ENCODE measurements around the gene LGALS9C.
"Not testable (repeated sequence)": the region's sequence is repeated elsewhere in the genome, so short reads cannot be mapped to it uniquely, and the experiment has no call there.

LGALS9C gene

GRCh38 chr17:18478362-18478761, 1.8 kb downstream of the LGALS9C start:
- DNase-seq (ENCODE audit: low read depth in 2 of 3, low spot score in 2 of 3): not testable (repeated sequence)

- not testable (repeated sequence) for DNase-seq (ENCODE audit: low read depth in 2 of 3, low spot score in 2 of 3)
These were observed 2.5 kb downstream of the LGALS9C start for GRCh38 chr17:18478977-18479595.

- DNase-seq (ENCODE audit: low read depth in 2 of 3, low spot score in 2 of 3): not testable (repeated sequence)
These were observed 5.2 kb downstream of the LGALS9C start for GRCh38 chr17:18481775-18482174.

DNA sequence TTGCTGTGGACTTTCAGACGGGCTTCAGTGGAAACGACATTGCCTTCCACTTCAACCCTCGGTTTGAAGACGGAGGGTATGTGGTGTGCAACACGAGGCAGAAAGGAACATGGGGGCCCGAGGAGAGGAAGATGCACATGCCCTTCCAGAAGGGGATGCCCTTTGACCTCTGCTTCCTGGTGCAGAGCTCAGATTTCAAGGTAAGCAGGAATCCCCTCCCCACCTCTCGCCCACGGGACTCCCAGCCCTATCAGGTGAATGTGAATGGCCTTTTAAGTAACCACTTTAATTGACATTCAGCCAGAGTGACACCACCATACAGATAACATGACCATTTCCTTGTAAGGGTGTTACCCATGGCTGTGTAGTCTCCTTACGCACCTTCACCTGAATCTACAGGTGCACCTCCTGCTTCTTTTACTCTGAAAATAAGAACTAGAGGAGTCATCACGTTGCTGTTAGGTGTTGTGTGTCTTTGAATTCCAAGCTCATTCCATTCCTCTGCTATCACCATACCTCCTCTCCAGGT, 9.4 kb downstream of the LGALS9C start:
- not testable (repeated sequence) for DNase-seq (ENCODE audit: low read depth in 2 of 3, low spot score in 2 of 3)

GRCh38 chr17:18487633-18488032, 11.0 kb downstream of the LGALS9C start:
- DNase-seq (ENCODE audit: low read depth in 2 of 3, low spot score in 2 of 3): not testable (repeated sequence)

DNA sequence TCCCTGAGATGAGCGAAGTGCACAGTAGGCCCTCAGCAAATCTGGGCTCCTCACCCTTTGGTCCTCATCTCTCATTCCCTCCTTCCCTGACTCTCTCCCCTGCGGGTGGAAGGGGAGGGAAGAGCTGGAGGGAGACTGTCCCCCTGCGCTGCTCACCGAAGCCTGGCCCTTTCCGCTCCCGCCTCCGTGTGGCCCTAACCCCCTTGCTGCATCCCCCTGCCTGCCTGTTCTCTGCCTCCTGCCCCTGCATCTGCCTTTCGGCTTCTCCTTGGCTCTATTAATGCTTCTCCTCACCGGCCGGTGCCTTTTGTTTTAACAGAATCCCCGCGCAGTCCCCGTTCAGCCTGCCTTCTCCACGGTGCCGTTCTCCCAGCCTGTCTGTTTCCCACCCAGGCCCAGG, 12.0 kb downstream of the LGALS9C start:
- not testable (repeated sequence) for DNase-seq (ENCODE audit: low read depth in 2 of 3, low spot score in 2 of 3)

GRCh38 chr17:18490016-18490415, 13.4 kb downstream of the LGALS9C start:
- DNase-seq (ENCODE audit: low read depth in 2 of 3, low spot score in 2 of 3): not testable (repeated sequence)

GRCh38 chr17:18492712-18493480, 16.3 kb downstream of the LGALS9C start:
- DNase-seq (ENCODE audit: low read depth in 2 of 3, low spot score in 2 of 3): not testable (repeated sequence)

DNA sequence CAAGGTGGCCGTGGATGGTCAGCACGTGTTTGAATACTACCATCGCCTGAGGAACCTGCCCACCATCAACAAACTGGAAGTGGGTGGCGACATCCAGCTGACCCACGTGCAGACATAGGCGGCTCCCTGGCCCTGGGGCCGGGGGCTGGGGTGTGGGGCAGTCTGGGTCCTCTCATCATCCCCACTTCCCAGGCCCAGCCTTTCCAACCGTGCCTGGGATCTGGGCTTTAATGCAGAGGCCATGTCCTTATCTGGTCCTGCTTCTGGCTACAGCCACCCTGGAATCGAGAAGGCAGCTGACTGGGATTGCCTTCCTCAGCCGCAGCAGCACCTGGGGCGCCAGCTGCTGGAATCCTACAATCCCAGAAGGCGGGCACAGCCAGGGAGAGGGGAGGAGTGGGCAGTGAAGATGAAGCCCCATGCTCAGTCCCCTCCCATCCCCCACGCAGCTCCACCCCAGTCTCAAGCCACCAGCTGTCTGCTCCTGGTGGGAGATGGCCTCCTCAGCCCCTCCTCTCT, 17.7 kb downstream of the LGALS9C start:
- not testable (repeated sequence) for DNase-seq (ENCODE audit: low read depth in 2 of 3, low spot score in 2 of 3)

DNA sequence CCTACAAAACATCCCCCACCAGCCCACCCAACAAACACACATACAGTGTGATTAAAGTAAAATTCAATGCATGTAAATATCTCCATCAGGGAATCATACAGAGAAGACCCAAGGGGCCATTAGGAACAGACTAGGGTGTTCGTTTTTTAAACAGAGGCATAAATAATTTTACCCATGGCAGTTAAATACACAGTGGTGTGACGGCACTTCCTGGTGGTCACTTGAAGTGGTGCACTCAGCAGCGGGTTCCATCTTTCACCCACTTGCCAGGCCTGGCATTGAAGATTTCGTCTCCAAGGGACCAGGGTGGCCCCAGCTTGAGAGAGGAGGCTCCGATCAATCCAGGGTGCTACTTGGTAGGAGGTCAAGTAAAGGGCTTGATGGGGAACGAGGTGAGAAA, 20.5 kb downstream of the LGALS9C start:
- not testable (repeated sequence) for DNase-seq (ENCODE audit: low read depth in 2 of 3, low spot score in 2 of 3)

DNA sequence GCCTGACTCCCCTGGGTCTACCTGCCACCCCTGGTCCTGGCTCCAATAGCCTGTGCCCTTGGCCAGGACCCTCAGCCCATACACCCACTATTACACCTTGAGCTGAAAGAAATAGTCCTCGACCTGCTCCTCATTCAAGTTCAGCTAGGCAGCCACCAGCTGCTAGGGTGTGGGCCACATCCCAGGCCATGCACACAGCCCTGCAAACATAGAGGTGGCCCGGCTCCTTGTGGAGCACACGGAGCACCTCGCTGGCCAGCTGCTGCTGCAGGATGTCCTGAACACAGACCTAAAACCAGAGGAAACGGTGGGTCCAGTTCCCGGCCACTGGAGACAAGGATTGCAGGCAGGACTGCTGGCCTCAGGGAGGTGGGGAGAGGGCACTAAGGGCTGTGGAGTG, 22.5 kb downstream of the LGALS9C start:
- DNase-seq (ENCODE audit: low read depth in 2 of 3, low spot score in 2 of 3): not testable (repeated sequence)

GRCh38 chr17:18499756-18500155, 23.2 kb downstream of the LGALS9C start:
- DNase-seq (ENCODE audit: low read depth in 2 of 3, low spot score in 2 of 3): not testable (repeated sequence)

DNA sequence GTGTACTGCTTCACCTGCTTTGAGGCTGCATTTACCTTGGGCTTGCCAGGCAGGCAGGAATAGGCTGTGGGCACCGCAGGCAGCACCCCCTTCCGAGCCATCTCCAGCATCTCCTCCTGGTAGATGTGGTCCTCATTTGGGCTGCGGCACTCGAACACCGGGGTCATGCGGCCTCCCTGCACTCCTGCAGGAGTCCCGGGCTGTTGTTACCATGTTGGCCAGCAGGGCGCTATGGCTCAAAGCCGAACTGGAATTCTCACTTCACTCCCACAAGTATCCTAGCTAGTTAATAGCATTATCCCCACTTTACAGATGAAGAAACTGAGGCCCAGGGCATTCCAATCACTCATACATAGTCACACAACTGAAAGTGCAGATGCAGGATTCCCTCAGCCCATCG, 23.7 kb downstream of the LGALS9C start:
- not testable (repeated sequence) for DNase-seq (ENCODE audit: low read depth in 2 of 3, low spot score in 2 of 3)

GRCh38 chr17:18500816-18501215, 24.2 kb downstream of the LGALS9C start:
- not testable (repeated sequence) for DNase-seq (ENCODE audit: low read depth in 2 of 3, low spot score in 2 of 3)

- DNase-seq (ENCODE audit: low read depth in 2 of 3, low spot score in 2 of 3): not testable (repeated sequence)
These were observed 26.6 kb downstream of the LGALS9C start for GRCh38 chr17:18503221-18503620.

- DNase-seq (ENCODE audit: low read depth in 2 of 3, low spot score in 2 of 3): not testable (repeated sequence)
These were observed 31.1 kb downstream of the LGALS9C start for GRCh38 chr17:18507729-18508128.

DNA sequence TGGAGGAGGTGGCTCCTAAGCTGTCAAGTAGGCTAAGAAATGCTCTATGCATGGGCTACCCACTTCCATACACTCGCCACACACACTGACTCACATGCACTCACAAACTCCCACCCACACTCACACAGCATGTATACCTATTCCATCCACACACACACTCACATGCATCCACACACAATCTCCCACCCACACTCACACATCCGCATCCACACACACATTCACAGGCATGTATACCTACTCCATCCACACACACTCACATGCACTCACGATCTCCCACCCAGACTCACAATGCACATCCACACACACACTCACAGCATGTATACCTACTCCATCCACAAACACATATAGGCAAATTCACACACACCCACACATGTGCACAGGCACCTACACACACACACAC, 32.1 kb downstream of the LGALS9C start:
- DNase-seq (ENCODE audit: low read depth in 2 of 3, low spot score in 2 of 3): not testable (repeated sequence)

DNA sequence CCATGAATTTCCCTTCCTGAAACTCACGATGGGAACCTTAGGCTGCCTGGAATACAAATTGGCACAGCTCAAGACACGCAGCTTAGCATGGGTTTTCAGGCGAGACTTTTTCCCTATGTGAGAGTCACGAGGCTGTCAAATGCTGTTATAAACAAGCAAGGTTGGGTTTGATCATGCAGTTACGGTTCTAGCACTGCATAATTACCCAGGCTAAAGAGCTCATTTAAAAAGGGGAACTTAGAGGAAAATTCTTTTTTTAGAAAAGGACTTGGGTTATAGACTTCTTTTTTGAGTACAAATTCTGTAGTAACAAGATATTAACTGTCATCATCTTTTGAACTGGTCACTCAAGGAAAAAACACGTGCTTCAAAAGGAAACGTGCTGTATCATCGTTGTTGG, 44.5 kb downstream of the LGALS9C start:
- DNase-seq (ENCODE audit: low read depth in 2 of 3, low spot score in 2 of 3): not testable (repeated sequence)

DNA sequence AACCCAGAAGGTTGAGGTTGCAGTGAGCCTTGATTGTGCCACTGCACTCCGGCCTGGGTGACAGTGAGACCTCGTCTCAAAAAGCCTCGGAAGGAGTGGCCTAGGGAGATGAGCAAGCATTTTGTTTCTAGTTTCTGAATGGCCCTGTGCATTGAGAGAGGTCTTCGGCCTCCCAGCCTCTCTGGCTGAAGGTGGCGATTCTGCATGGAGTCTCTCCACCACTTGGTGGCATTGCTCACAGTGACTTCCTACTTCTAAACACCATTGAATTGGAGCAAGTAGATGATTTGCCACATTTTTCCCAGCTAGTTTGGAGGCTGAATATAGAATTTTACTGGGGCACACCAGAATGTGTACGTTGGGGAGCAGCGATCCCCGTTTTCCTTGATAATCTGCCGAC, 48.4 kb downstream of the LGALS9C start:
- DNase-seq (ENCODE audit: low read depth in 2 of 3, low spot score in 2 of 3): not testable (repeated sequence)

- DNase-seq (ENCODE audit: low read depth in 2 of 3, low spot score in 2 of 3): not testable (repeated sequence)
These were observed 49.7 kb downstream of the LGALS9C start for GRCh38 chr17:18526168-18526800.

DNA sequence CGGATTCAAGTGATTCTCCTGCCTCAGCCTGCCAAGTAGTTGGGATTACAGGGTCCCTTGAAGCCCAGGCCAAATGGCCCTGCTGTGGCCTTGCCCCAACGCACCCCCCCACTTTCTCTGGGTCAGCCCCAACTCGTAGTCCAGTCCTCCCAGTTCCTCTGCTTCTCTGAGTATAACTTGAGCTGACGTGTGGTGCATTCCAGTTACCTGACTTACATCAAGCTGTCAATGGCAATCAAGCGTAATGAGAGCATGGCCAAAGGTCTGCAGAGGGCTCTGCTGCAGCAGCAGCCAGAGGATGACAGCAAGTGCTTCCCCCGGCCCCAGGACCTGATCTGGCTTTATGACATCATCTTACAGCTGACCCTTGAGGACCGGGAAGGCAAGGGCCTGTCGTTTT, 50.8 kb downstream of the LGALS9C start:
- not testable (repeated sequence) for DNase-seq (ENCODE audit: low read depth in 2 of 3, low spot score in 2 of 3)

Data from activated CD8-positive, alpha-beta memory T cell treated with anti-CD3 and anti-CD28 coated beads for 48 hours (primary cell).